Mesothelial cell of epicardium (in vitro differentiated cells): ENCODE measurements around the gene CLEC1A. TPM values are rescaled to one million over a fixed set of nuclear protein-coding genes. Genes with fewer than 3 reads are reported as not detected.
"Not testable (repeated sequence)": the region's sequence is repeated elsewhere in the genome, so short reads cannot be mapped to it uniquely, and the experiment has no call there.

Source experiments
- DNase-seq, 2 experiments: peaks; one replicate each; pipeline ENCODE4 v3.0.0; 2021; ENCODE audit warnings: low spot score in 2 of 2; ENCODE audit not compliant: unreplicated experiment in 2 of 2
- H3K27ac Mint-ChIP-seq: 2 replicates; pipeline ENCODE4 v1.8.0; 2021; ENCODE audit warnings: mixed read lengths
- H3K27me3 Mint-ChIP-seq: 2 replicates; pipeline ENCODE4 v1.8.0; 2021; ENCODE audit warnings: low read depth, mixed read lengths
- H3K36me3 Mint-ChIP-seq: 2 replicates; pipeline ENCODE4 v1.8.0; 2021; ENCODE audit warnings: mixed read lengths
- H3K4me1 Mint-ChIP-seq: 2 replicates; pipeline ENCODE4 v1.8.0; 2021; ENCODE audit warnings: mixed read lengths
- H3K4me3 Mint-ChIP-seq: 2 replicates; pipeline ENCODE4 v1.8.0; 2021; ENCODE audit warnings: mild to moderate bottlenecking, moderate library complexity, mixed read lengths
- H3K9me3 Mint-ChIP-seq: 2 replicates; pipeline ENCODE4 v1.8.0; 2021; ENCODE audit warnings: mixed read lengths
- total RNA-seq: library from RNA; stranded (reverse); gene quantifications from 3 replicates; pipeline ENCODE4 v1.2.1, GENCODE V29; 2021
- TF ChIP-seq, protein P1 (sequence below): fragments of 200-600 bp; sonication (generic); IDR thresholded peaks from one replicate; pipeline ENCODE4 v1.5.0; 2021; ENCODE audit warnings: antibody characterized with exemption; ENCODE audit not compliant: unreplicated experiment

CLEC1A gene
- total RNA-seq, 1 donor from 2014 or later, result 0.51 TPM

DNA sequence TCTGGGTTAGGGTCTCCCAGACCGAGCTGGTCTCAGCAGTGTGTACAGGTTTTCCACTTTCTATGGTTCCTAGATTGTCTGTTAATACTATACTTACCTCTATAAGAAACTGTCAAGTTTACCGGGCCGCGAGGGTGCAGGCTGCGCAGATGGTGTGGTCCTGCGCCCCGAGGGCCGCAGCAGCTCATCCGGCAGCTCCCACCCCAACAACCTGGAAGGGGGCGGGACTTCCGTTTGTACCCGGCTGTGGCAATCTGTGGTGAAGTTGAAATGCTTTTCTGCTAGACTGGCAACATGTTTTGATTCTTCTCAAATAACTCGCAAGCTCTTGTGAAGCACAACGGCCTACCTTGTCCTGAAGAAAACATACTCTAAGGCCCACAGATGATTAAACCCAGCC is 68.3 kb downstream of the CLEC1A start, which contains the start of gene CLEC9A:
CLEC9A (plus strand) TSS at position 237 of the 400 bp plus-strand sequence. CDS start 22,006 bp downstream, outside the sequence.
- Mint-ChIP-seq H3K9me3 (no peaks in the 10 kb centered on the region), H3K27me3 (no peaks in the 10 kb centered on the region), H3K4me3 (no peak within 1 kb of the TSS), H3K36me3 (no peaks in the 10 kb centered on the region), H3K27ac (no peak within 1 kb of the TSS), H3K4me1 (peaks cover 2% of the 10 kb centered on the region)
- TF ChIP-seq, protein P1, sequence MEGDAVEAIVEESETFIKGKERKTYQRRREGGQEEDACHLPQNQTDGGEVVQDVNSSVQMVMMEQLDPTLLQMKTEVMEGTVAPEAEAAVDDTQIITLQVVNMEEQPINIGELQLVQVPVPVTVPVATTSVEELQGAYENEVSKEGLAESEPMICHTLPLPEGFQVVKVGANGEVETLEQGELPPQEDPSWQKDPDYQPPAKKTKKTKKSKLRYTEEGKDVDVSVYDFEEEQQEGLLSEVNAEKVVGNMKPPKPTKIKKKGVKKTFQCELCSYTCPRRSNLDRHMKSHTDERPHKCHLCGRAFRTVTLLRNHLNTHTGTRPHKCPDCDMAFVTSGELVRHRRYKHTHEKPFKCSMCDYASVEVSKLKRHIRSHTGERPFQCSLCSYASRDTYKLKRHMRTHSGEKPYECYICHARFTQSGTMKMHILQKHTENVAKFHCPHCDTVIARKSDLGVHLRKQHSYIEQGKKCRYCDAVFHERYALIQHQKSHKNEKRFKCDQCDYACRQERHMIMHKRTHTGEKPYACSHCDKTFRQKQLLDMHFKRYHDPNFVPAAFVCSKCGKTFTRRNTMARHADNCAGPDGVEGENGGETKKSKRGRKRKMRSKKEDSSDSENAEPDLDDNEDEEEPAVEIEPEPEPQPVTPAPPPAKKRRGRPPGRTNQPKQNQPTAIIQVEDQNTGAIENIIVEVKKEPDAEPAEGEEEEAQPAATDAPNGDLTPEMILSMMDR, result no peak
- no peak for DNase-seq

DNA sequence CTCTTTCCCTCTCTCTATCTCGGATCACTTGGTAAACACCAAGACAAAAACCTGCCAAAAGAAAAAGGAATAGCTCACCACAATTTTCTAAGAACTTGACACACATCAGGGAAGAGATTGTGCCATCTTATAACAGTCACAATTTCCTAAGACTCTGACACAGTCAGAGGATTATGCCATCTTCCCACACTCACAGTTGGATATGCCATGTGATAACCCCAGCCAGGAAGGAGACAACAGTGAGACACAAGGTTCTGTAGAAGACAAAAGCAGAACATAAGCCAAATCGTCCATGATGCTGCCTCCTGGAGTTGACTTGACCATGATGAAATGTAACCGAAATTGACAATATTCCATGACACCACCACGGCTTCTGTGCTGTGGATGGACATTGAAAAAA is 71.1 kb downstream of the CLEC1A start:
- no peaks in the 10 kb centered on the region for H3K9me3 Mint-ChIP-seq
- H3K4me3 Mint-ChIP-seq, result no peak overlapping the region
- H3K4me1 Mint-ChIP-seq, result peaks cover 2% of the 10 kb centered on the region
- no peaks in the 10 kb centered on the region for H3K36me3 Mint-ChIP-seq
- H3K27me3 Mint-ChIP-seq, result no peaks in the 10 kb centered on the region
- TF ChIP-seq, protein P1, result no peak
- no peak overlapping the region for H3K27ac Mint-ChIP-seq
- no peak for DNase-seq

DNA sequence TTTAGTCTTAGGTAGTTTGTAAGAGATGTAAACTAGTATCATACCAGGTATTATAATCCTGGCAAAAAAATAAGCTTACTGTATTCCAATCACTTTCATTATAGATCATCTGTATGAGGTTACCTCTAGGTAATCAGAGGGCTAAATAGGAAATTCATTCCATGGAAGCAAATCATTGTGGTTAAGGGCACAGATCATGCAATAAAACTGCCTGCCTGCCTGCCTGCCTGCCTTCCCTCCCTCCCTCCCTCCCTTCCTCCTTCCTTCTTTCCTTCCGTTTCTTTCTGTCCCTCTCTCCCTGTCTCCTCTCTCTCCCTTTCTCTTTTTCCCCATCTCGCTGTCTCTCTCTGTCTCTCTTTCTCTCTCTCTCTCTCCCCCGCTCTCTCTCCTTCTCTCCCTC is 71.5 kb downstream of the CLEC1A start:
- no peaks in the 10 kb centered on the region for H3K27me3 Mint-ChIP-seq

DNA sequence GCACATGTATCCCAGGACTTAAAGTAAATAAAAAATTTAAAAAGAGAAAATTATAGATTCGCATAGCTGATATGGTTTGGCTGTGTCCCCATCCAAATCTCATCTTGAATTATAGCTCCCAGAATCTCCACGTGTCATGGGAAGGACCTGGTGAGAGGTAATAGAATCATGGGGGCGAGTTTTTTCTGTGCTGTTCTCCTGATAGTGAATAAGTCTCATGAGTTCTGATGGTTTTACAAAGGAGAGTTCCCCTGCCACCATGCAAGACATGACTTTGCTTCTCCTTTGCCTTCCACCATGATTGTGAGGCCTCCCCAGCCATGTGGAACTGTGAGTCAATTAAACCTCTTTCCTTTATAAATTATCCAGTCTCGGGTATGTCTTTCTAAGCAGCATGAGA is 72.1 kb downstream of the CLEC1A start:
- not testable (repeated sequence) for H3K27me3 Mint-ChIP-seq, H3K9me3 Mint-ChIP-seq, H3K36me3 Mint-ChIP-seq, DNase-seq, H3K27ac Mint-ChIP-seq, H3K4me3 Mint-ChIP-seq, H3K4me1 Mint-ChIP-seq

More for the DNA sequence above, 71.5 kb downstream of the CLEC1A start:
- Mint-ChIP-seq H3K4me1 (peaks cover 2% of the 10 kb centered on the region), H3K27ac (no peak overlapping the region), H3K4me3 (no peak overlapping the region), H3K36me3 (no peaks in the 10 kb centered on the region), H3K9me3 (no peaks in the 10 kb centered on the region)
- TF ChIP-seq, protein P1, result no peak
- DNase-seq, result no peak

DNA sequence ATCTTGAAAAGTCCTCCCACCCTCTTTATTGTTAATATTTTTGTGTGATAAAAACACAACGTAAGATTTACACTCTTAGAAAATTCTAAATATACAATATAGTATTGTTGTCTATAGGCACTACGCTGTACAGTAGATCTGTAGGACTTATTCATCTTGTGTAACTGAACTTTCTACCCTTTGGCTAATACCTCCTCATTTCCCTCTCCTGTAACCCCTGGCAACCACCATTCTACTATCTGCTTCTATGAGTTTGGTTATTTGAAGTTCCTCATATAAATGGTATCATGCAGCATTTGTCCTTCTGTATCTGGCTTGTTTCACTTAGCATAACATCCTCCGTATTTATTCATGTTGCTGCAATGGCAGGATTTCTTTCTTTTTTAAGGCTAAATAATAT is 73.5 kb downstream of the CLEC1A start:
- no peaks in the 10 kb centered on the region for H3K36me3 Mint-ChIP-seq
- H3K9me3 Mint-ChIP-seq, result no peaks in the 10 kb centered on the region
- no peak for DNase-seq
- no peaks in the 10 kb centered on the region for H3K4me1 Mint-ChIP-seq
- H3K27ac Mint-ChIP-seq, result no peak overlapping the region
- TF ChIP-seq, protein P1, result no peak
- H3K27me3 Mint-ChIP-seq, result no peaks in the 10 kb centered on the region
- no peak overlapping the region for H3K4me3 Mint-ChIP-seq

DNA sequence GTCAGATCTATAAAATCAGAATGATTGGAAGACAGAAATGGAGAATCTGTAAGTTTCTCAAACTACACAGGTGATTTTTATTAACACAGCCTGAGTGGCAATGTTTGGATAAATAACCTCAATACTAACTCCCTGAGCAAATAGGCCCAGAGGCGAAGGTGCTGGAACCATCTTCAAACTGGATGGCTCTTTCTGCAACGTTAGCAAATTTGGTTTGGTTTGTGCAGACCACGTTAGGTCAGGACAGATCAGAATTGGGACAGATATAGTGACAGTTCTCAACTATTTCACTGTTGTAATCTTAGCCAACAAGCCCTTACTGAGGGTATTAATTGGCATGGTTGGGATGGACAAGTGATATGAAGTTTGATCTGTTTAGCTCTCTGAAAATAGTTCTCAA is 77.4 kb downstream of the CLEC1A start:
- TF ChIP-seq, protein P1, result no peak
- Mint-ChIP-seq H3K27ac (no peak overlapping the region), H3K4me3 (no peak overlapping the region), H3K9me3 (no peaks in the 10 kb centered on the region), H3K36me3 (no peaks in the 10 kb centered on the region), H3K4me1 (peaks cover 7% of the 10 kb centered on the region), H3K27me3 (no peaks in the 10 kb centered on the region)
- DNase-seq, result no peak

Other genes with a start within 250 kb of the CLEC1A start
- gene CLEC2B, start 229.6 kb downstream of the CLEC1A start, total RNA-seq, result not detected in 3 replicates
- not detected in 3 replicates for gene KLRF2, start 217.5 kb downstream of the CLEC1A start, total RNA-seq
- 0.29 TPM in 1 of 3 replicates, not detected in the others for gene CLEC2A, start 166.6 kb downstream of the CLEC1A start, total RNA-seq
- gene CLEC12A, start 127.6 kb downstream of the CLEC1A start, total RNA-seq, result not detected in 3 replicates
- 0.18 to 0.51 TPM (median 0.34 TPM) in 3 replicates for gene CLEC1B, start 99.9 kb downstream of the CLEC1A start, total RNA-seq
- not detected in 3 replicates for gene CLEC12B, start 88.4 kb downstream of the CLEC1A start, total RNA-seq
- not detected in 3 replicates for gene CLEC9A, start 68.3 kb downstream of the CLEC1A start, total RNA-seq
- gene CLEC7A, start 31.2 kb upstream of the CLEC1A start, total RNA-seq, result 0.11 TPM in 1 of 3 replicates, not detected in the others
- gene OLR1, start 73.1 kb upstream of the CLEC1A start, total RNA-seq, result 1.3 to 1.7 TPM (median 1.4 TPM) in 3 replicates
- gene TMEM52B, start 80.0 kb upstream of the CLEC1A start, total RNA-seq, result 0.97 to 1.6 TPM (median 1.1 TPM) in 3 replicates
- 100 to 105 TPM (median 104 TPM) in 3 replicates for gene GABARAPL1, start 113.9 kb upstream of the CLEC1A start, total RNA-seq
- 0.51 to 0.81 TPM (median 0.65 TPM) in 3 replicates for gene KLRD1, start 208.9 kb upstream of the CLEC1A start, total RNA-seq